ENCODE data around the gene SALL4.

GRCh38 chr20:51796340-51796739, 6.0 kb downstream of the SALL4 start:
- no peak for TF ChIP-seq EZH2 (IDR thresholded peaks at IDR 0.05)
- TF ChIP-seq POLR2AphosphoS5 (IDR thresholded peaks at IDR 0.05; ENCODE audit: borderline replicate concordance, low read depth, low read length): no peak
- no peak for TF ChIP-seq FOXP2 (optimal IDR thresholded peaks at IDR 0.05; ENCODE audit: control extremely low read depth, extremely low read length, insufficient read depth)

All from SK-N-MC (cell line).